Inferior parietal cortex (tissue), 1 donor: Measurements from ENCODE around the gene SND1.
A peak's percentile ranks its signal among the peaks of the same experiment; 100 is the strongest.

Experiments
- DNase-seq: peaks from one replicate; pipeline ENCODE4 v3.0.0-alpha.2; 2016; ENCODE audit errors: extremely low spot score

SND1 gene

DNA sequence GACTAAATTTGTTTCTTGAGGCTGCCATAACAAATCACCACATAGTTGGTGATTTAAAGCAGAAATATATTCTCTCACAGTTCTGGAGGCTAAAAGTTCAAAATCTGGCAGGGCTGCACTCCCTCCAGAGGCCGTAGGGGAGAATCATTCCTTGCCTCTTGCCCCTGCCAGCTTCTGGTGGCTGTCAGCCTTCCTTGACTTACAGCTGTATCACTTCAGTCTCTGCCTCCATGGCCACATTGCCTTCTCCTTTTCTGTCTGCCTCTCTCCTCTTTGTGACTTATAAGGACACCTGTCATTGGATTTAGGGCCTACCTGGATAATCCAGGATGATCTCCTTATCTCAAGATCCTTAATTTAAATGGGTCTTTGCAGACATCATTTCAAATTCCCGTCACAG lies 385.1 kb downstream of the SND1 start:
- no peak for DNase-seq

DNA sequence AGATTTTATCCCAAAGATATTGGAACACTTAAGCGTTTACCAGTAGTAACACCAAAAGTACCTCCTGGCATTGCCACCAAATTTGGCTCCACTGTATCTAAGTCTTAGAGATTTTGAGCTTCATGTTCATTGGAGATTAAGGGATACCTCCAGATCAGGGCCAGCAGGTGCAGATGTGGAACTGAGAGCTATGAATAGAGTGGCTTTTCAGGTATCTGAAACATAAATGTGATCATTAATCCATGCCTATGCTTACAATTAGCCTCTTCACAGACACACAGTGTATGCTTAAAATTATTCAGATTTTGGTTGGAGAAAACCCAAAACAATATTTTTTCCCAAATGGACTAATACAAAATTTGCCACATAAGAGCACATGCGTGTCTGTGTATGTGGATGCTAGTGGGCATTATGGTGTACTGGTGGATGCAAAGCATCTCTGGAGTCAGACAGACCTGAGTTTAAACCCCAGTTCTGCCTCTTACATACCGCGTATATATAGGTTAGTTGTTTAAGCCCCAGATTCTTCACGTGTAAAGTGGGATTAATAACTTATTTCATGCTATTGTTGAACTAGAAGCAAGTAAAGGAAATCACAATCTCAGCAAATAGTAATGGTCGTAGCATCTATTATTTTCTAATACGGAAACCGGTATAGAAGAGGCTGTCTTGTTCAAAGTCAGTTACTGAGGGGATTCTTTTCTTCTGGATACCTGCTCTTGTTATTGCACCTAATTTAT lies 386.1 kb downstream of the SND1 start:
- DNase-seq, result no peak

- no peak for DNase-seq
Observed at GRCh38 chr7:128039544-128039953, 387.6 kb downstream of the SND1 start.

GRCh38 chr7:128040205-128040604 lies 388.2 kb downstream of the SND1 start:
- no peak for DNase-seq

- no peak for DNase-seq
Observed at GRCh38 chr7:128041203-128041602, 389.2 kb downstream of the SND1 start.

- peak; percentile 90 for DNase-seq
Observed at GRCh38 chr7:128042012-128042411, 390.0 kb downstream of the SND1 start.

- no peak for DNase-seq
Observed at GRCh38 chr7:128044064-128044463, 392.1 kb downstream of the SND1 start.

DNA sequence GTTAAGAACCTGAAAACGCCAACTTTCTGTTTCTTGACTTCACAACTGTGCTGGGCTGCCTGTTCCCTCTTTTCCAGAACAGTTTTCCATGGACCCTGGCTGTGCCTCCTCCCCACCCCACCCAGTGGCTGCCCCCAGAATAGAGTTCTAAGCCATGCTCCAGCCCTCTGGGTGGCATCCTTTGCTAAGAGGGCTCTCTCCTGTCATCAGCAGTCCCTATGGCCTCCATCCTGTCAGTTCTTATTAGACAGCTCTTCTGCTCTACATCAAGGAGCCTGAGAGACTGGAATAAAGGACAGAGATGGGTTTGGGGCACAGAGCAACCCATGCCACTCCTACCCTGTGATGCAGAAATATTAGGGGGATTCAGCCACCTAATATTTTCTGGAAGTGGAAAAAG lies 393.2 kb downstream of the SND1 start:
- DNase-seq, result no peak

DNA sequence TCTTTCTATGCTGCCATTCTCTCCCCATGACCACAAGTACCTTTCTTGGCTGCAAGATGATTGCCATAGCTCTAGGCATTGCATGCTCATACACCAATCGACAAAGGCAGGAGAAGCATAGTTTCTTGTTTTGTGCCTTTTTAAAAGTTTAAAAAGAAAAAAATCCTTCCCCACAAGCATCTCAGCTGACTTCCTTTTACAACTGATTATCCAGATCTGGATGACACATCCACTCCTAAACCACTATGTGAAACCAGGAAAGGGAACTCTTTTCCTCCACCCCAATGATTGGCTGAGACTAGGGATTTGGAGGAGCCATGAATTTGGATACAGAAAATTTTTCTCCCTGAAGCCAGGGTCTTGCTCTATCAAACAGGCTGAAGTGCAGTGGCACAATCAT lies 393.8 kb downstream of the SND1 start:
- no peak for DNase-seq

DNA sequence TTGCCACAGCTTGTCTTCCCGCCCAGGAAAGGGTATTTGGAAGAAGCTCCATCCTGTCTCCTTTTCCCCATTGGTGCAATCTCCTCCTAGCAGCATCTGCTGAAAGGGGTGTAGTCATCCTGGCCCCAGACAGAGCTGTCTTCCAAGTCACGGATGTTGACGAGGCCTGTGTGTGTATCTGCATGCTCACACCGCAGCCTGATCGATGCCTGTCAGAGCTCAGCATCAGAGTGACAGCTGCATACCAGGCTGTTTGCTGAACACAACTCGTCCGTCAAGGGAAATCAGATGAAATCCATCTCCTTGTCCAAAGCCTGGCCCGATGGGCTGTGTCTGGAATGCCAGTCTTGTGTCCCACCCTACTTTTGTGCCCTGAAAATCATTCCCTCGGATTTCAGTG lies 400.4 kb downstream of the SND1 start:
- DNase-seq, result no peak

DNA sequence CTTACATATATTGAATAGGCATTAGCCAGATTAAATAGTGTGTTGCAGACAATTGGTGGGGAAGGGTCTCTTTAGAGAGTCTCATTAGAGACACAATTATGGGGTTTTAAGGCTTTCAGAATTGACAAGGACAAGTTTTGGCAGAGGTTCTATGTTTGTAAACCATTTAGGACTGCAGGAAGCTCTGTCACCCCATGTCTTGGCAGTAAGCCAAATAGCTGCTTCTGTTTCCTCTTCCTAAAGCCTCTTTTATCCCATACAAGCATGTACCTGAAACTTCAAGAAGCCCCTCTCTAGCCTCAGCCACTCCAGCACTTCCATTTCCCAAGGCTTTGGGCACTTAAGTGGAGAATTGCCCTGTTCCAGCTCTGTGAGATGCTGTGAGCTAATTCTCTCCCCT lies 401.0 kb downstream of the SND1 start:
- no peak for DNase-seq

DNA sequence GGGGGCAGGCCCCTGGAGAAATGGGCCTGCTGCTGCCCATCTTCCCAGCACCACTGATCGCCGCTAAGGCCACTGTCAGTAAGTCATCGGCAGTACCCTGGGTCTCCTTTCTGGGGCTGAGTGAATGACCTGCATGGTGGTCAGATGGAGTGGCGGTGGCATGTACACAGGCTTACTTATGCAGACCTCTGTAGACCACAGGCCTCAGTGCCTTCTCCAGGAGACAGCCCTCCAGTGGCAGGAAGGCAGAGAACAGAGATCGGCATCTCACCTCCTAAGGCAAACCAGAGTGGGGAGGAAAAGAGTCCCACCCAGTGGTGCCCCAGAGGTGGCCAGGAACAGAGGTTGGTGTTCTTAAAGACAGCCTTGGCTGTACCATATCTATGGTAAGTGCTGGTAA lies 402.0 kb downstream of the SND1 start:
- DNase-seq, result no peak

DNA sequence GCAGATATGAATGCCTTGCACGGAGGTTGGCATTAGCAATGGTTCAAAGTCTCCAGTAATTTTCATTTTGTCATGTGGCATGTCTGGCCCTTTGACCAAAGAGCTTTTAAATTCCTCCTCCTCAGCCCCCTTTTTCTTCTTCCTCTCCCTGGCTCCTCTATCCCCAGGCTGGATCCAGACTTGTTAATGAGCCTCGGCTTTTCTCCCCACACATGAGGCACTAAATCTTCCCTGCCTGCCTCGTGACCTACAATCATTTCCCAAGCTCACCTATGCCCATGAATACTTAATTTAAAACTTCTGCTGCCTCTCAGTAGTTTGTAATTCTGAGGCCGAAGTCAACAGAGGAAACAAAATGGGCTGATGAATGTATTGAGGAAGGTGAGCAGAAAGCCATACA lies 402.5 kb downstream of the SND1 start:
- no peak for DNase-seq

GRCh38 chr7:128055637-128056036 lies 403.6 kb downstream of the SND1 start:
- no peak for DNase-seq

DNA sequence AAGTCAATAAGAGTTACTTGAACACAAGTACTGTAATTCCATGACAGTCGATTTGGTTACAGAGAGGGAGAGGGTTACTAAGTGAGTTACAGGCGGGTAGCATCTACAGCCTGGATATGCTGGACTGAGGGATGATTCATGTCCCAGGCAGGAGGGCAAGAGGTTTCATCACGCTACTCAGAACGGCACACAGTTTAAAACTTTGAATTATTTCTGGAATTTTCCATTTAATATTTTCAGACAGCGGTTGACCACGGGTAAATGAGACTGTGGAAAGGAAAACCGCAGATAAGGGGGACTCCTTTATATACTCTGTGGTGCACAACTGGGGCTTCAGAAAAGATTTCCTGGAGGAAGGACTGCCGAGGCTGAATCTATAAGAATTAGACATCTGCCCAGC lies 404.9 kb downstream of the SND1 start:
- no peak for DNase-seq

- no peak for DNase-seq
Observed at GRCh38 chr7:128057909-128058308, 405.9 kb downstream of the SND1 start.

GRCh38 chr7:128059143-128059988 lies 407.4 kb downstream of the SND1 start:
- no peak for DNase-seq

DNA sequence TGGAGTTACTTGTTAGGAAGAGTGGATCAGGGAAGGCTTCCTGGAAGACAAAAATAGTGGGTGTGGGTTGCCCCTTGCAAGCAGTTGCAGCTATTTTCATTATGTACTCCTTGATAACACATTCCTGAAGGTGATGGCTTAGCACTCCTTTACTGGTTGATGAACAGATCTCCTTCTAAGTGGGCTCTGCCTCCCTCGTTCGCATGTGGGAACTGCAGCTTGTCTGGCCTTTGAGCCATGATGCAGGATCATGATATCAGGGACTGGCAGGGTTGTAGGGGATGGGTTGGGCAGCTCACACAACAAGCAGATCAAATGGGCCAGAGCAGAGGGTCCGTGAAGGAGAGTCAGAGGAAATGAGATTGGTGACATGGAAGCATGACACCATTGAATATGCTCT lies 408.0 kb downstream of the SND1 start:
- DNase-seq, result no peak

- no peak for DNase-seq
Observed at GRCh38 chr7:128063088-128063487, 411.1 kb downstream of the SND1 start.

GRCh38 chr7:128065872-128066271 lies 413.9 kb downstream of the SND1 start:
- no peak for DNase-seq

- no peak for DNase-seq
Observed at GRCh38 chr7:128066395-128066794, 414.4 kb downstream of the SND1 start.

- DNase-seq, result no peak
Observed at GRCh38 chr7:128066858-128067257, 414.9 kb downstream of the SND1 start.

- DNase-seq, result no peak
Observed at GRCh38 chr7:128067983-128068382, 416.0 kb downstream of the SND1 start.
